Gastroesophageal sphincter (tissue), 3 donors: Measurements from ENCODE around the gene GSTM4.

ENCODE experiments used
- POLR2A ChIP-seq, 2 donors: fragments of 450-650 bp; IDR thresholded peaks; one replicate each; pipeline ENCODE4 v1.6.1; 2017; ENCODE audit warnings: antibody characterized with exemption in 2 of 2, mild to moderate bottlenecking in 2 of 2, moderate library complexity in 1 of 2
- POLR2AphosphoS5 ChIP-seq: sonication (generic); formaldehyde crosslinking; IDR thresholded peaks from one replicate; pipeline ENCODE4 v1.6.1; 2017; ENCODE audit warnings: antibody characterized with exemption
- TF ChIP-seq, protein P1 (sequence below), 4 experiments: fragments of 200-600 bp in 2 of 4; fragments of 450-650 bp in 2 of 4; sonication (generic) in 1 of 4; IDR thresholded peaks; one replicate each; pipeline ENCODE4 v1.5.1; 2017 to 2019; ENCODE audit warnings: antibody characterized with exemption in 4 of 4, mild to moderate bottlenecking in 2 of 4, moderate library complexity in 2 of 4

DNA sequence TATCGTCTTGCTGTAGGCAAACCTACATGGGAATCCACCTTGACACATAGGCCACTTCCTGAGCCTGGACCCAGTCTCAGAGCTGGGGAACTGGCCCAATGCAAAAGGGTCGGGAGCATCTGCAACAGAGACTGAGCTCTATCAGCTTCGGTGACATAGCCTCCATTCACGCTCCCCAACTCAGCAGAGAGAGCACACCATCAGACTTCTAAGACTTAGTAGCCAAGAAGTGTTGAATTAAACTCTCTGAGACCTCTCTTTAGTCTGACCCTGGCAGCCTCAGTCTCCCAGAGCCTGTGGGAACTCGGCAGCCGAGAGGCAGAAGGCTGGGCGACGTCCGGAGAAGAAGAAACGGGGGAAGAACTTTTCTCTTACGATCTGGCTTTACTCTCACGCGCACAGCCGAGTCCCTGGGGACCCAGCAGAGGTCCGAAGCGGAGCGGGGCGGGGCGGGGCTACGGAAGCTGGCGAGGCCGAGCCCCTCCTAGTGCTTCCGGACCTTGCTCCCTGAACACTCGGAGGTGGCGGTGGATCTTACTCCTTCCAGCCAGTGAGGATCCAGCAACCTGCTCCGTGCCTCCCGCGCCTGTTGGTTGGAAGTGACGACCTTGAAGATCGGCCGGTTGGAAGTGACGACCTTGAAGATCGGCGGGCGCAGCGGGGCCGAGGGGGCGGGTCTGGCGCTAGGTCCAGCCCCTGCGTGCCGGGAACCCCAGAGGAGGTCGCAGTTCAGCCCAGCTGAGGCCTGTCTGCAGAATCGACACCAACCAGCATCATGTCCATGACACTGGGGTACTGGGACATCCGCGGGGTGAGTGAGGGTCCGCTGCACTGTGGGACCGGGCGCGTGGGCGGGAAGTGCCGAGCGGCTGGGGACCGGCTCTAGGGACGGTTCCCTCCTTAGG lies at the start of gene GSTM4:
- TF ChIP-seq POLR2AphosphoS5 = peak; percentile 60
- peak; percentile 31 to 51 for TF ChIP-seq POLR2A (IDR thresholded peaks at IDR 0.05)
- TF ChIP-seq, protein P1, sequence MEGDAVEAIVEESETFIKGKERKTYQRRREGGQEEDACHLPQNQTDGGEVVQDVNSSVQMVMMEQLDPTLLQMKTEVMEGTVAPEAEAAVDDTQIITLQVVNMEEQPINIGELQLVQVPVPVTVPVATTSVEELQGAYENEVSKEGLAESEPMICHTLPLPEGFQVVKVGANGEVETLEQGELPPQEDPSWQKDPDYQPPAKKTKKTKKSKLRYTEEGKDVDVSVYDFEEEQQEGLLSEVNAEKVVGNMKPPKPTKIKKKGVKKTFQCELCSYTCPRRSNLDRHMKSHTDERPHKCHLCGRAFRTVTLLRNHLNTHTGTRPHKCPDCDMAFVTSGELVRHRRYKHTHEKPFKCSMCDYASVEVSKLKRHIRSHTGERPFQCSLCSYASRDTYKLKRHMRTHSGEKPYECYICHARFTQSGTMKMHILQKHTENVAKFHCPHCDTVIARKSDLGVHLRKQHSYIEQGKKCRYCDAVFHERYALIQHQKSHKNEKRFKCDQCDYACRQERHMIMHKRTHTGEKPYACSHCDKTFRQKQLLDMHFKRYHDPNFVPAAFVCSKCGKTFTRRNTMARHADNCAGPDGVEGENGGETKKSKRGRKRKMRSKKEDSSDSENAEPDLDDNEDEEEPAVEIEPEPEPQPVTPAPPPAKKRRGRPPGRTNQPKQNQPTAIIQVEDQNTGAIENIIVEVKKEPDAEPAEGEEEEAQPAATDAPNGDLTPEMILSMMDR (IDR thresholded peaks at IDR 0.05) = peak in 2 of 4 experiments; percentile 10 to 45
